GM18519 (cell line): Measurements from ENCODE around the gene TRIM43B.
"Not testable (repeated sequence)": the region's sequence is repeated elsewhere in the genome, so short reads cannot be mapped to it uniquely, and the experiment has no call there.

ENCODE experiments used
- ATAC-seq: cut with Tn5 transposase; IDR thresholded peaks from one replicate; pipeline ENCODE4 v1.9.1; 2021; ENCODE audit warnings: mild to moderate bottlenecking, moderate library complexity; ENCODE audit not compliant: unreplicated experiment, low FRiP score

TRIM43B gene

GRCh38 chr2:95484654-95485053 is at the start of gene TRIM43B:
Gene TRIM43B (minus strand): TSS chr2:95484754. CDS start chr2:95482714, 2,040 bp downstream.
- ATAC-seq = not testable (repeated sequence)

GRCh38 chr2:95531254-95531771 is 46.8 kb upstream of the TRIM43B start:
- no peak for ATAC-seq

GRCh38 chr2:95530734-95531133 is 46.2 kb upstream of the TRIM43B start:
- ATAC-seq = peak; percentile 69

GRCh38 chr2:95526360-95527341 is 42.1 kb upstream of the TRIM43B start:
- ATAC-seq = peak; percentile 31

GRCh38 chr2:95525294-95526035 is 40.9 kb upstream of the TRIM43B start:
- no peak for ATAC-seq

- ATAC-seq = no peak
These were observed 39.6 kb upstream of the TRIM43B start for GRCh38 chr2:95524195-95524594.

- no peak for ATAC-seq
These were observed 30.2 kb upstream of the TRIM43B start for GRCh38 chr2:95514718-95515117.

- ATAC-seq = not testable (repeated sequence)
These were observed 29.7 kb upstream of the TRIM43B start for GRCh38 chr2:95514226-95514625.

GRCh38 chr2:95509408-95509807 is 24.9 kb upstream of the TRIM43B start:
- no peak for ATAC-seq

GRCh38 chr2:95505222-95505621 is 20.7 kb upstream of the TRIM43B start:
- ATAC-seq = no peak

GRCh38 chr2:95500854-95501253 is 16.3 kb upstream of the TRIM43B start:
- ATAC-seq = no peak

- not testable (repeated sequence) for ATAC-seq
These were observed 7.5 kb upstream of the TRIM43B start for GRCh38 chr2:95492076-95492475.

- ATAC-seq = not testable (repeated sequence)
These were observed 9.5 kb downstream of the TRIM43B start for GRCh38 chr2:95475025-95475424.

GRCh38 chr2:95467984-95468383 is 16.6 kb downstream of the TRIM43B start:
- not testable (repeated sequence) for ATAC-seq

- ATAC-seq = not testable (repeated sequence)
These were observed 18.0 kb downstream of the TRIM43B start for GRCh38 chr2:95466572-95466971.

GRCh38 chr2:95463292-95463691 is 21.3 kb downstream of the TRIM43B start:
- not testable (repeated sequence) for ATAC-seq

- ATAC-seq = not testable (repeated sequence)
These were observed 39.2 kb downstream of the TRIM43B start for GRCh38 chr2:95445317-95445716.

- not testable (repeated sequence) for ATAC-seq
These were observed 42.0 kb downstream of the TRIM43B start for GRCh38 chr2:95442474-95443099.

GRCh38 chr2:95435872-95436209 is 48.7 kb downstream of the TRIM43B start:
- ATAC-seq = not testable (repeated sequence)

GRCh38 chr2:95435162-95435871 is 49.2 kb downstream of the TRIM43B start:
- not testable (repeated sequence) for ATAC-seq
